H9 (cell line): Measurements from ENCODE around the gene RABGAP1L. TPM values are rescaled to one million over a fixed set of nuclear protein-coding genes. Genes with fewer than 3 reads are reported as not detected.

Source experiments
- DNase-seq: peaks from one replicate; pipeline ENCODE4 v3.0.0-alpha.2; 2017
- H2AFZ ChIP-seq: one replicate; pipeline ENCODE4 v1.6.1; 2013; ENCODE audit warnings: mild to moderate bottlenecking, low read length, control low read depth, moderate library complexity
- H2AK5ac ChIP-seq: 2 replicates; pipeline ENCODE4 v1.6.1; 2013; ENCODE audit warnings: low read length, control low read depth, mixed read lengths; ENCODE audit not compliant: insufficient read length
- H2BK120ac ChIP-seq: one replicate; pipeline ENCODE4 v1.6.1; 2013; ENCODE audit warnings: low read depth, mild to moderate bottlenecking, low read length, control low read depth, inconsistent platforms; ENCODE audit not compliant: poor library complexity, severe bottlenecking
- H2BK12ac ChIP-seq: 2 replicates; pipeline ENCODE4 v1.6.1; 2013; ENCODE audit warnings: low read length, control low read depth, mixed read lengths, low read depth; ENCODE audit not compliant: insufficient read length
- H2BK15ac ChIP-seq: 2 replicates; pipeline ENCODE4 v1.6.1; 2013; ENCODE audit warnings: low read depth, low read length, control low read depth
- H2BK20ac ChIP-seq: one replicate; pipeline ENCODE4 v1.6.1; 2013; ENCODE audit warnings: low read depth, mild to moderate bottlenecking, low read length, control low read depth, inconsistent platforms; ENCODE audit not compliant: poor library complexity, severe bottlenecking
- H2BK5ac ChIP-seq: 2 replicates; pipeline ENCODE4 v1.6.1; 2013; ENCODE audit warnings: low read length, control low read depth, mixed read lengths; ENCODE audit not compliant: insufficient read length
- H3K14ac ChIP-seq: 2 replicates; pipeline ENCODE4 v1.6.1; 2013; ENCODE audit warnings: low read length, control low read depth; ENCODE audit not compliant: insufficient read depth
- H3K18ac ChIP-seq: 2 replicates; pipeline ENCODE4 v1.6.1; 2013; ENCODE audit warnings: low read depth, mild to moderate bottlenecking, mixed read lengths, low read length, control low read depth; ENCODE audit not compliant: insufficient read length
- H3K23ac ChIP-seq: 2 replicates; pipeline ENCODE4 v1.6.1; 2013; ENCODE audit warnings: low read length, control low read depth, mixed read lengths, low read depth; ENCODE audit not compliant: insufficient read length
- H3K23me2 ChIP-seq: 2 replicates; pipeline ENCODE4 v1.6.1; 2013; ENCODE audit warnings: low read depth, mild to moderate bottlenecking, mixed read lengths, low read length, control low read depth; ENCODE audit not compliant: insufficient read length, poor library complexity, severe bottlenecking
- H3K27ac ChIP-seq: 2 replicates; pipeline ENCODE4 v1.5.1; 2013; ENCODE audit warnings: low read length, control low read depth, mixed read lengths, low read depth; ENCODE audit not compliant: insufficient read length
- H3K27me3 ChIP-seq: 2 replicates; pipeline ENCODE4 v1.6.1; 2013; ENCODE audit warnings: low read length, control low read depth, inconsistent platforms; ENCODE audit not compliant: insufficient read depth
- H3K4ac ChIP-seq: 2 replicates; pipeline ENCODE4 v1.6.1; 2013; ENCODE audit warnings: low read depth, mild to moderate bottlenecking, control low read depth, inconsistent platforms, low read length, moderate library complexity
- H3K4me1 ChIP-seq: 2 replicates; pipeline ENCODE4 v1.6.1; 2013; ENCODE audit warnings: low read length, control low read depth, inconsistent platforms; ENCODE audit not compliant: insufficient read depth
- H3K4me2 ChIP-seq: 2 replicates; pipeline ENCODE4 v1.6.1; 2013; ENCODE audit warnings: low read length, control low read depth, mixed read lengths; ENCODE audit not compliant: insufficient read length, insufficient read depth
- H3K56ac ChIP-seq: 2 replicates; pipeline ENCODE4 v1.6.1; 2013; ENCODE audit warnings: low read depth, mild to moderate bottlenecking, mixed read lengths, low read length, control low read depth; ENCODE audit not compliant: insufficient read length
- H3K79me1 ChIP-seq: 2 replicates; pipeline ENCODE4 v1.6.1; 2013; ENCODE audit warnings: low read depth, mild to moderate bottlenecking, moderate library complexity, low read length, control low read depth, inconsistent platforms; ENCODE audit not compliant: insufficient read depth, poor library complexity, severe bottlenecking
- H3K79me2 ChIP-seq: 2 replicates; pipeline ENCODE4 v1.6.1; 2013; ENCODE audit warnings: low read length, control low read depth, inconsistent platforms; ENCODE audit not compliant: insufficient read depth
- H3K9ac ChIP-seq: 2 replicates; pipeline ENCODE4 v1.6.1; 2013; ENCODE audit warnings: low read length, control low read depth, mixed read lengths; ENCODE audit not compliant: insufficient read length; ENCODE audit errors: extremely low read depth
- H3K9me3 ChIP-seq: one replicate; pipeline ENCODE4 v1.6.1; 2013; ENCODE audit warnings: low read depth, low read length, inconsistent platforms; ENCODE audit not compliant: control insufficient read depth
- H3T11ph ChIP-seq: one replicate; pipeline ENCODE4 v1.6.1; 2013; ENCODE audit warnings: mild to moderate bottlenecking, low read length, control low read depth, inconsistent platforms
- H4K20me1 ChIP-seq: one replicate; pipeline ENCODE4 v1.6.1; 2013; ENCODE audit not compliant: control insufficient read depth, insufficient read length, insufficient read depth
- H4K5ac ChIP-seq: 2 replicates; pipeline ENCODE4 v1.6.1; 2013; ENCODE audit warnings: low read depth, mild to moderate bottlenecking, mixed read lengths, low read length, control low read depth; ENCODE audit not compliant: insufficient read length
- H4K8ac ChIP-seq: replicated peaks from 2 replicates; pipeline ENCODE4 v1.6.1; 2013; ENCODE audit warnings: low read length, control low read depth, mixed read lengths, low read depth; ENCODE audit not compliant: insufficient read length
- H4K91ac ChIP-seq: 2 replicates; pipeline ENCODE4 v1.6.1; 2013; ENCODE audit warnings: low read depth, mild to moderate bottlenecking, moderate library complexity, mixed read lengths, low read length, control low read depth; ENCODE audit not compliant: insufficient read length
- H3K27ac Mint-ChIP-seq, 3 experiments: 2 replicates in 2 of 3; 3 replicates in 1 of 3; pipeline ENCODE4 v1.8.0; 2020 to 2021; ENCODE audit warnings: mixed read lengths in 3 of 3, mild to moderate bottlenecking in 1 of 3, moderate library complexity in 1 of 3
- H3K27me3 Mint-ChIP-seq: 2 replicates; pipeline ENCODE4 v1.8.0; 2021; ENCODE audit warnings: low read depth, mild to moderate bottlenecking, moderate library complexity, mixed read lengths
- H3K36me3 Mint-ChIP-seq, 3 experiments: 2 replicates in 2 of 3; 3 replicates in 1 of 3; pipeline ENCODE4 v1.8.0; 2020 to 2021; ENCODE audit warnings: low read depth in 3 of 3, mixed read lengths in 3 of 3; ENCODE audit not compliant: insufficient read depth in 1 of 3
- H3K4me1 Mint-ChIP-seq, 2 experiments: 2 replicates each; pipeline ENCODE4 v1.8.0; 2020; ENCODE audit warnings: mixed read lengths in 2 of 2
- H3K4me3 Mint-ChIP-seq, 2 experiments: 2 replicates in 1 of 2; 3 replicates in 1 of 2; pipeline ENCODE4 v1.8.0; 2020 to 2021; ENCODE audit warnings: mild to moderate bottlenecking in 2 of 2, mixed read lengths in 2 of 2, moderate library complexity in 1 of 2
- H3K9me3 Mint-ChIP-seq, 2 experiments: 2 replicates in 1 of 2; 3 replicates in 1 of 2; pipeline ENCODE4 v1.8.0; 2020; ENCODE audit warnings: mild to moderate bottlenecking in 2 of 2, mixed read lengths in 2 of 2, moderate library complexity in 1 of 2
- CTCF ChIP-seq: fragments of 200-600 bp; sonication (generic); conservative IDR thresholded peaks from 3 replicates; pipeline ENCODE4 v1.8.0; 2021; ENCODE audit warnings: antibody characterized with exemption, mild to moderate bottlenecking
- WGBS: extraction: QIAGEN DNeasy Blood & Tissue Kit; methylation state at CpG from one replicate; pipeline ENCODE4 v1.1.7; 2013; ENCODE audit warnings: missing lambda C conversion rate, low lambda C conversion rate, mixed read lengths; ENCODE audit not compliant: insufficient read length; ENCODE audit errors: extremely low coverage; 5-methylcytosine and 5-hydroxymethylcytosine counted together
- total RNA-seq: library from RNA; stranded (reverse); gene quantifications from 2 replicates; pipeline ENCODE4 v1.2.1, GENCODE V29; 2021

The RABGAP1L gene
- total RNA-seq, 1 experiment from 2014 or later: 147 TPM

- H4K5ac ChIP-seq: no peak overlapping the region
- no peak for TF ChIP-seq CTCF
- no peaks in the 10 kb centered on the region for H3K9me3 ChIP-seq
- H2AK5ac ChIP-seq: no peak overlapping the region
- H3K4me2 ChIP-seq: no peak overlapping the region
- no peak overlapping the region for H2BK15ac ChIP-seq
- no peaks in the 10 kb centered on the region for H3K9me3 Mint-ChIP-seq
- no peak overlapping the region for H4K91ac ChIP-seq
- H2BK120ac ChIP-seq: no peak overlapping the region
- no peak overlapping the region for H2BK5ac ChIP-seq
- H3K27ac Mint-ChIP-seq: no peak overlapping the region
- no peak overlapping the region for H2AFZ ChIP-seq
- no peaks in the 10 kb centered on the region for H3K27me3 ChIP-seq
- no peaks in the 10 kb centered on the region for H4K20me1 ChIP-seq
- no peaks in the 10 kb centered on the region for H3K23me2 ChIP-seq
- no peaks in the 10 kb centered on the region for H3K79me1 ChIP-seq
- no peak overlapping the region for H3K18ac ChIP-seq
- H3T11ph ChIP-seq: no peak overlapping the region
- no peak overlapping the region for H2BK12ac ChIP-seq
- H3K4me1 Mint-ChIP-seq: peaks cover 11 to 13% of the 10 kb centered on the region in 2 experiments
- no peak overlapping the region for H3K27ac ChIP-seq
- no peak for DNase-seq
- no peaks in the 10 kb centered on the region for H3K4me1 ChIP-seq
- no peaks in the 10 kb centered on the region for H3K36me3 Mint-ChIP-seq
- WGBS: no CpG with 5 or more reads among the region's 3 CpGs
- H3K79me2 ChIP-seq: no peaks in the 10 kb centered on the region
- H3K56ac ChIP-seq: no peak overlapping the region
- no peak overlapping the region for H3K9ac ChIP-seq
- no peak overlapping the region for H3K23ac ChIP-seq
- no peak overlapping the region for H4K8ac ChIP-seq
- H3K14ac ChIP-seq: no peak overlapping the region
- H3K27me3 Mint-ChIP-seq: no peaks in the 10 kb centered on the region
- no peak overlapping the region for H3K4ac ChIP-seq
- no peak overlapping the region for H3K4me3 Mint-ChIP-seq
- H2BK20ac ChIP-seq: no peak overlapping the region
Observed at GRCh38 chr1:174703309-174703708, 544.0 kb downstream of the RABGAP1L start.
